Forelimb muscle (tissue), 1 donor: ENCODE data around the gene B4GALT7. TPM values are rescaled to one million over a fixed set of nuclear protein-coding genes. Genes with fewer than 3 reads are reported as not detected.
"Not testable (repeated sequence)": the region's sequence is repeated elsewhere in the genome, so short reads cannot be mapped to it uniquely, and the experiment has no call there.

ENCODE experiments used
- DNase-seq: peaks from one replicate; pipeline ENCODE4 v3.0.0-alpha.2; 2013; ENCODE audit warnings: low read depth
- polyA plus RNA-seq: library from polyadenylated mRNA; unstranded; fragments of 120-200 nt; gene quantifications from one replicate; pipeline ENCODE4 v1.2.1, GENCODE V29; 2013; ENCODE audit not compliant: insufficient read length

Gene B4GALT7
- polyA plus RNA-seq, 1 donor, result 17.8 TPM

DNA sequence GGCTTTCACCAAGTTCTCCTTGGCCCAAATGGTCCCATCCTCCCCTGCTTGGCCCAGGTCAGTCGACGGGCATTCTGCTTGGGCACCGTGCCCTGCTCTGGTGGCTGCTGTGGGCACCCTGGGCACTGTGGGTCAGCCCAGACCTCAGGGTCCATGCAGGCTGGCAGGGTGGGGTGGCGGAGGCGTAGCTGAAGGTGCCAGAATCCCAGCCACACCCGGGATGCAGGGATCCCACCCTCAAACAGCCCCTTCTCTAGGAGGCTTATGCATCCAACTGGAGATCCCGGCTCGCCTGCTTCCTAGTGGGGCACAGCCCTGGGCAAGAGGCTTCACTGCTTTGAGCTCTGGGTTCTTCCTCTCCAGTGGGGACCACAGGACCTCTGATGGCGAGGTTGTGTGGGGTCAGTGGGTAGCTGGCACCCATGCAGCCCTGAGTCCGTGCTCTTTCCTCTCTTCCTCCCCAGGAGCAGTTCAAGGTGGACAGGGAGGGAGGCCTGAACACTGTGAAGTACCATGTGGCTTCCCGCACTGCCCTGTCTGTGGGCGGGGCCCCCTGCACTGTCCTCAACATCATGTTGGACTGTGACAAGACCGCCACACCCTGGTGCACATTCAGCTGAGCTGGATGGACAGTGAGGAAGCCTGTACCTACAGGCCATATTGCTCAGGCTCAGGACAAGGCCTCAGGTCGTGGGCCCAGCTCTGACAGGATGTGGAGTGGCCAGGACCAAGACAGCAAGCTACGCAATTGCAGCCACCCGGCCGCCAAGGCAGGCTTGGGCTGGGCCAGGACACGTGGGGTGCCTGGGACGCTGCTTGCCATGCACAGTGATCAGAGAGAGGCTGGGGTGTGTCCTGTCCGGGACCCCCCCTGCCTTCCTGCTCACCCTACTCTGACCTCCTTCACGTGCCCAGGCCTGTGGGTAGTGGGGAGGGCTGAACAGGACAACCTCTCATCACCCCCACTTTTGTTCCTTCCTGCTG is 9.4 kb downstream of the B4GALT7 start:
- no peak for DNase-seq

DNA sequence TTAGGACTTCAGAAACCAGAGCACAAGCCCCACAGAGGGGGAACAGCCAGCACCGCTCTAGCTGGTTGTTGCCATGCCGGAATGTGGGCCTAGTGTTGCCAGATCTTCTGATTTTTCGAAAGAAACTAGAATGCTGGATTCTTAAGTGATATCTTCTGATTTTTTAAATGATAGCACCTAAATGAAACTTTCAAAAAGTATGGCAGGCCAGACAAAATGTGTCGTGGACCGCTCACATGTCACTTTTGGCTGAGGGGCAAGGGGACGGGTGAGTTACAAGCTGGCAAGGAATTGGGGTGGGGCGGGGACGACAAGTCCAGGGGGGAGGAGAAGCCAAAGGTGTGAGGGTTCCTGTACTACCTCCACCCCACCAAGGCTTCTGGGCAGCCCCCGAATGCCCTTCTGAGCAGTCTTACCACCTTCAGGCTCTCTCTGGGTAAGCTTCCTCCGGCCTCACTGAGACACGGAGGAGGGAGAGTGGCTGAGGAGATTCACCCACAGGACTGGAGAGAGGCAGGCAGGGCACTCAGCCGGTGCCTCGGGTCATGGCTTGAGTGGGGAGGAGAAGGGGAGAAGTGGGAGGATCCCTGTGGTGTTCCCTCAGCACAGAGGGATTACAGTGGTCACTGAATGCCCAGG is 10.3 kb downstream of the B4GALT7 start:
- DNase-seq, result no peak

DNA sequence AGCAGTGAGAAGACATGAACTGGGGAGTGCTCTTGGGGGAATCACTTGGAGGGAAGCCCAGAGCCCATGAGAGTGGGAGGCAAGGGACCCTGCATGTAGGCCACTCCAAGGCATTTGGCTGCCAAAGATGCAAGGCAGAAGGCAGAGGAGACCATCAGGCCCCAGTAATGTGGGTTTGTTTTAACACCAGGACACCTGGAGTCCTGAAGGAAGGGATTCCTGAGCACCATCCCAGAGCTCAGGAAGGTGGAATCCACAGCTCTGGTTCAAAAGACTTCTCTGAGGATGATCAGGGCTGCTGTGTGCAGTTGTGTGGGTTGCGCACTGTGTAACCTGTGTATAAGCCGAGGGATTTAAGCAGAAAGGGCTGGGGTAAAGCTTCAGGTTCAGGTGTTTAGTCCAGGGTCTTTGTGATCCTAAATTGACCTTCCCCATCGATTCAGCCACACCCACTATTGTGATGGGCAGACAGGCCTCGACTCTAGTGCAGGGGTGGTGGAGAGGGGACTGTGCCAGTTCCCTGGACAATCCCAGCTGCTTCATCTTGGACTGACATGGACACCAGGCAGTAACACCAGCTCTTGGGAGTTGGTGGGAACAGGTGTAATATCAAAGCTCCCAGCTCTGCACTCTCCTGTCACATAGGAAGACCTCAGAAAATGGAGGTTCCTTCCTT is 11.0 kb downstream of the B4GALT7 start:
- DNase-seq, result no peak

- DNase-seq, result no peak
These were observed 11.7 kb downstream of the B4GALT7 start for GRCh38 chr5:177611446-177612214.

GRCh38 chr5:177612215-177612673 is 12.3 kb downstream of the B4GALT7 start:
- DNase-seq, result no peak

DNA sequence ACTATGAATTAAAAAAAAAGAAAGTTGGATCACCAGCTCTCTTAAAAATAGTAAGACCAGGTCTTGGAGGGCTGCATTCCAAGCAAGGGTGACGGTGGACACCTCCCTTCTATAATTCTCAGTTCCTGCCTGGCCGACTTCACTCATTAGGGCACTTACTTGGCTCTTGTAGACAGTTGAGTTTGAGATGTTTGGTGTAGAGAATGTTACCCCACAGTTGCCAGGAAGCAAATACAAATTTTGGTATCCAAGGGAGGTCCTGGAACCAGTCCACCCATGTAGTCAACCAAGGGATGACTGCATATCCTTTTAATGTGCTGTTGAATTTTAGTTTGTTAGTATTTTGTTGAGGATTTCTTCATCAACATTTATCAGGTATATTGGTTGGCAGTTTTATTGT is 20.6 kb downstream of the B4GALT7 start:
- DNase-seq, result no peak

DNA sequence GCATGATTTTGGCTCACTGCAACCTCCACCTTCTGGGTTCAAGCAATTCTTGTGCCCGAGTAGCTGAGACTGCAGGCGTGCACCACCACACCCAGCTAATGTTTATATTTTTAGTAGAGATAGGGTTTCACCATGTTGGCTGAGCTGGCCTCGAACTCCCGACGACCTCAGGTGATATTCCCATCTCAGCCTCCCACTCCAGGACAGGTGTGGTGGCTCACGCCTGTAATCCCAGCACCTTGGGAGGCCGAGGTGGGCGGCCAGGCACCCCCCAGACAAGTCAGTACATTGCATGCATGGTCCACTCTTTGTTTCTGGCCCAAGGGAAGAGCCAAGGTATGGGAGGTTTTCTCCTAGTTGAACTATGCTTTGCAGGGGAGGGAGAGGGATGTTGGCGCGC is 24.2 kb downstream of the B4GALT7 start:
- not testable (repeated sequence) for DNase-seq

GRCh38 chr5:177630186-177630585 is 30.3 kb downstream of the B4GALT7 start:
- not testable (repeated sequence) for DNase-seq

GRCh38 chr5:177634912-177635311 is 35.0 kb downstream of the B4GALT7 start:
- DNase-seq, result not testable (repeated sequence)

- DNase-seq, result not testable (repeated sequence)
These were observed 45.5 kb downstream of the B4GALT7 start for GRCh38 chr5:177645462-177645861.

DNA sequence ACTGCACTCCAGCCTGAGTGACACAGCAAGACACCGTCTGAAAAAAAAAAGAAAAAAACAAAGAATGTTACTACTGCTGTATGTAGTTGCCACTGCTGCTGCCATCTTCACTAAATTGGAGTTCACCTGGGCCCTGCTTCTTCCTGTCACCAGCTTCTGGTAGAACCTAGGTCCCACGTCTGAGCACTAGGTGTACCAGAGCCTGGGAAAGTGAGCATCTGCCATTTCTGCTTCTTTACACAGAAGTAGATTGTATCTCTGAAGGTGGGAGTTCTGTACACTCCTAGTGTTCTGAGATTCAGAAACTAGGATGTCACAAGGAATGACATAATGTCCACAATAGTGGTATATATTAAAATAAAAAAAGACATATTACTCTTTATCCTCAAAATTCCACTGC is 51.3 kb downstream of the B4GALT7 start:
- not testable (repeated sequence) for DNase-seq

DNA sequence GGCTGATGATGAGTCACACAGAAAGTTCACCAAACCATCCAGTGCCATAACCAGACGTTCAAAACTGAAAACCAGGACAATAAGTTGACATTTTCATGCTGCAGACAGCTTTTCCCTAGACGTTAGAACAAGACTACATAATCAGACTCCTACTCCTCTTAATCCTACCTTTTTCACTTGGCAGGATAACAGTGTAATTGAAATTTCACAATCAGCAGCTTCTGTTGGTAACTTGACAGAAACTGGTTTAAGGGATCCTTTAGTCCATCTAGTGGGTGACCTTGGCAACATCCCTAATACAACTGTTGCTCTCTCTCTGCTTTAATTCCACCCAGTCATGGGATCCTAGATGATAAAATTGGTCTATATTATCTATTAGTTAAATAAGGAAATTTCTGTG is 57.9 kb downstream of the B4GALT7 start:
- not testable (repeated sequence) for DNase-seq

DNA sequence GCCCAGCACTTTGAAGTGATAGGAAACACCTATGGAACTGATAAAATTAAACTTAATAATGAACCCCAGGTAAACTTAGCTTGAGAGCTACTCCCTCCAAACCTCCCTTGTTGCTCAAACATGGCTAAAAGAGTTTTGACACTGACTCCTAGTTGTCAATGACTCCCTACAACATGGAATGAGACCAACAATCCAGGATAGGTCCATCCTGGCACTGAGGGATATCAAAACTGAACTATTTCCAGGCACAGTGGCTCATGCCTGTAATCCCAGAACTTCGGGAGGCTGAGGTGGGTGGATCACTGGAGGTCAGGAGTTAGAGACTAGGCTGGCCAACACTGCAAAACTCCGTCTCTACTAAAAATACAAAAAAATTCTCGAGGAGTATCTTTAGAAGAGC is 58.6 kb downstream of the B4GALT7 start:
- DNase-seq, result not testable (repeated sequence)

Other genes with a start within 250 kb of the B4GALT7 start
- 65.7 TPM for gene LMAN2, start 248.5 kb upstream of the B4GALT7 start, polyA plus RNA-seq
- 17.4 TPM for gene RGS14, start 242.2 kb upstream of the B4GALT7 start, polyA plus RNA-seq
- not detected for gene SLC34A1, start 215.7 kb upstream of the B4GALT7 start, polyA plus RNA-seq
- not detected for gene PFN3, start 199.5 kb upstream of the B4GALT7 start, polyA plus RNA-seq
- 0.52 TPM for gene F12, start 190.6 kb upstream of the B4GALT7 start, polyA plus RNA-seq
- gene GRK6, start 173.5 kb upstream of the B4GALT7 start, polyA plus RNA-seq, result 16.5 TPM
- gene PRR7, start 153.3 kb upstream of the B4GALT7 start, polyA plus RNA-seq, result 0.44 TPM
- 233 TPM for gene DBN1, start 126.5 kb upstream of the B4GALT7 start, polyA plus RNA-seq
- 359 TPM for gene PDLIM7, start 102.5 kb upstream of the B4GALT7 start, polyA plus RNA-seq
- 6.3 TPM for gene DOK3, start 90.3 kb upstream of the B4GALT7 start, polyA plus RNA-seq
- 46.9 TPM for gene DDX41, start 83.2 kb upstream of the B4GALT7 start, polyA plus RNA-seq
- 49.7 TPM for gene FAM193B, start 45.6 kb upstream of the B4GALT7 start, polyA plus RNA-seq
- gene TMED9, start 7.9 kb upstream of the B4GALT7 start, polyA plus RNA-seq, result 111 TPM
- gene FAM153A, start 182.8 kb downstream of the B4GALT7 start, polyA plus RNA-seq, result 0.30 TPM